DOHH2 (cell line): Measurements from ENCODE around the gene URGCP.

Experiments used
- H3F3A ChIP-seq: fragments of 200-600 bp; sonication (generic), shearing (Covaris generic); 2 replicates; pipeline ENCODE4 v1.6.0; 2016; ENCODE audit warnings: antibody characterized with exemption, mild to moderate bottlenecking; ENCODE audit not compliant: control insufficient read depth, insufficient read depth
- H3K27ac ChIP-seq: fragments of 200-600 bp; sonication (generic); 2 replicates; pipeline ENCODE4 v1.5.1; 2014; ENCODE audit warnings: low read depth, mild to moderate bottlenecking, low read length, moderate library complexity
- H3K27me3 ChIP-seq: fragments of 200-600 bp; sonication (generic); 2 replicates; pipeline ENCODE4 v1.6.1; 2014; ENCODE audit warnings: mild to moderate bottlenecking, low read length, mixed read lengths; ENCODE audit not compliant: control insufficient read depth
- H3K36me3 ChIP-seq: fragments of 200-600 bp; sonication (generic); 2 replicates; pipeline ENCODE4 v1.6.1; 2014; ENCODE audit warnings: mild to moderate bottlenecking, low read length, moderate library complexity, mixed read lengths; ENCODE audit not compliant: control insufficient read depth
- H3K4me1 ChIP-seq: fragments of 200-600 bp; sonication (generic); 2 replicates; pipeline ENCODE4 v1.6.1; 2014; ENCODE audit warnings: mild to moderate bottlenecking, low read length, mixed read lengths; ENCODE audit not compliant: control insufficient read depth
- H3K4me2 ChIP-seq: fragments of 200-600 bp; sonication (generic); 2 replicates; pipeline ENCODE4 v1.6.0; 2014; ENCODE audit warnings: mild to moderate bottlenecking, low read length, moderate library complexity
- H3K4me3 ChIP-seq: fragments of 200-600 bp; sonication (generic); 2 replicates; pipeline ENCODE4 v1.5.1; 2014; ENCODE audit warnings: mild to moderate bottlenecking, low read length, mixed read lengths
- H3K79me2 ChIP-seq: fragments of 200-600 bp; sonication (generic); 2 replicates; pipeline ENCODE4 v1.6.1; 2014; ENCODE audit warnings: mild to moderate bottlenecking, low read length, mixed read lengths; ENCODE audit not compliant: control insufficient read depth
- H3K9me2 ChIP-seq: fragments of 200-600 bp; sonication (generic); replicated peaks from 2 replicates; pipeline ENCODE4 v1.6.1; 2014; ENCODE audit warnings: mild to moderate bottlenecking, low read length, mixed read lengths; ENCODE audit not compliant: control insufficient read depth
- H3K9me3 ChIP-seq: fragments of 200-600 bp; sonication (generic); 2 replicates; pipeline ENCODE4 v1.6.1; 2014; ENCODE audit warnings: antibody characterized with exemption, low read length, mixed read lengths; ENCODE audit not compliant: control insufficient read depth, insufficient read depth
- H4K20me1 ChIP-seq: fragments of 200-600 bp; sonication (generic); 2 replicates; pipeline ENCODE4 v1.6.0; 2014; ENCODE audit warnings: low read depth, mild to moderate bottlenecking, antibody characterized with exemption, low read length, moderate library complexity; ENCODE audit not compliant: control insufficient read depth, insufficient read depth
- CTCF ChIP-seq: fragments of 200-600 bp; sonication (generic); IDR thresholded peaks from one replicate; pipeline ENCODE4 v1.5.1; 2014; ENCODE audit warnings: antibody characterized with exemption, mild to moderate bottlenecking, low read depth, low read length; ENCODE audit not compliant: poor library complexity, severe bottlenecking
- EZH2phosphoT487 ChIP-seq: fragments of 200-600 bp; sonication (generic); IDR thresholded peaks from 2 replicates; pipeline ENCODE4 v1.6.1; 2017; ENCODE audit warnings: borderline replicate concordance, mild to moderate bottlenecking, antibody characterized with exemption, low read length, moderate library complexity, mixed read lengths

URGCP gene

GRCh38 chr7:43921423-43921822 lies 15.0 kb upstream of the URGCP start:
- H3K36me3 ChIP-seq, result peaks cover 28% of the 10 kb centered on the region
- H3K9me3 ChIP-seq, result no peaks in the 10 kb centered on the region
- H3F3A ChIP-seq, result peaks cover 4% of the 10 kb centered on the region; the same call in 1 of the 2 replicates
- TF ChIP-seq EZH2phosphoT487, result no peak
- no peak for TF ChIP-seq CTCF
- no peak overlapping the region for H3K4me2 ChIP-seq
- peaks cover 17% of the 10 kb centered on the region for H3K4me1 ChIP-seq
- no peak overlapping the region for H3K27ac ChIP-seq
- H3K9me2 ChIP-seq, result no peaks in the 10 kb centered on the region
- peaks cover 56% of the 10 kb centered on the region for H3K79me2 ChIP-seq
- no peaks in the 10 kb centered on the region; the same call in 1 of the 2 replicates for H4K20me1 ChIP-seq
- no peak overlapping the region for H3K4me3 ChIP-seq
- H3K27me3 ChIP-seq, result no peaks in the 10 kb centered on the region

- Histone ChIP-seq H3K27ac (no peak overlapping the region), H3K27me3 (no peaks in the 10 kb centered on the region), H3K9me3 (no peaks in the 10 kb centered on the region), H3K79me2 (peaks cover 16% of the 10 kb centered on the region), H3K4me1 (no peaks in the 10 kb centered on the region), H3K4me2 (no peak overlapping the region), H3K4me3 (no peak overlapping the region), H3F3A (peaks cover 4% of the 10 kb centered on the region), H3K36me3 (peaks cover 16% of the 10 kb centered on the region), H4K20me1 (no peaks in the 10 kb centered on the region; the same call in 1 of the 2 replicates), H3K9me2 (no peaks in the 10 kb centered on the region)
- no peak for TF ChIP-seq EZH2phosphoT487
- TF ChIP-seq CTCF, result no peak
Observed at GRCh38 chr7:43915907-43916306, 9.5 kb upstream of the URGCP start.

- peaks cover 12% of the 10 kb centered on the region for H3K79me2 ChIP-seq
- no peak overlapping the region for H3K4me2 ChIP-seq
- H3K9me3 ChIP-seq, result no peaks in the 10 kb centered on the region
- TF ChIP-seq CTCF (no peak), EZH2phosphoT487 (no peak)
- H4K20me1 ChIP-seq, result no peaks in the 10 kb centered on the region; the same call in 1 of the 2 replicates
- H3F3A ChIP-seq, result peaks cover 4% of the 10 kb centered on the region
- H3K27ac ChIP-seq, result no peak overlapping the region
- no peak overlapping the region for H3K4me3 ChIP-seq
- H3K27me3 ChIP-seq, result no peaks in the 10 kb centered on the region
- peaks cover 16% of the 10 kb centered on the region for H3K36me3 ChIP-seq
- H3K4me1 ChIP-seq, result no peaks in the 10 kb centered on the region
- no peaks in the 10 kb centered on the region for H3K9me2 ChIP-seq
Observed at GRCh38 chr7:43914795-43915194, 8.4 kb upstream of the URGCP start.

- H3K27me3 ChIP-seq, result no peaks in the 10 kb centered on the region
- H3K36me3 ChIP-seq, result no peaks in the 10 kb centered on the region
- H3K9me2 ChIP-seq, result no peaks in the 10 kb centered on the region
- no peak for TF ChIP-seq CTCF
- TF ChIP-seq EZH2phosphoT487, result no peak
- H3K4me3 ChIP-seq, result peak overlapping the region; percentile 76
- H3K4me1 ChIP-seq, result peaks cover 20% of the 10 kb centered on the region
- H4K20me1 ChIP-seq, result 0 out of 2 replicates have a peak, but pooled peaks cover 3% of the 10 kb centered on the region
- no peaks in the 10 kb centered on the region for H3K9me3 ChIP-seq
- H3K27ac ChIP-seq, result no peak overlapping the region
- peaks cover 54% of the 10 kb centered on the region for H3K79me2 ChIP-seq
- H3F3A ChIP-seq, result peaks cover 14% of the 10 kb centered on the region
- peak overlapping the region; percentile 66 for H3K4me2 ChIP-seq
Observed at GRCh38 chr7:43905956-43906330, 453 bp downstream of the URGCP start.
